K562 (cell line): ENCODE data around the gene VWF. TPM values are rescaled to one million over a fixed set of nuclear protein-coding genes. Genes with fewer than 3 reads are reported as not detected.

Experiments
- ATAC-seq: fragments of 200-7000 bp; cut with Tn5 transposase; 3 replicates; pipeline ENCODE4 v1.9.1; 2020; ENCODE audit warnings: moderate library complexity
- BruUV-seq: library from RNA; stranded (reverse); fragments of 400-500 nt; replicated peaks from 2 replicates; lab custom pipeline; 2021; lab: Mats Ljungman, UMichigan
- CTCF ChIA-PET: fragments of 300-600 bp; formaldehyde crosslinking; extraction: SDS; loops from one replicate; lab custom pipeline; 2021; ENCODE audit warnings: low intra/inter-chr PET ratio; lab: Yijun Ruan, JAX
- POLR2A ChIA-PET: fragments of 300-600, 350-650 bp; sonication (Branson Sonifier 250); formaldehyde crosslinking; extraction: SDS; loops from one replicate; lab custom pipeline; 2021; ENCODE audit warnings: antibody characterized with exemption, inconsistent platforms; lab: Yijun Ruan, JAX
- DNase-seq, 4 experiments: peaks; one replicate each; pipeline versions ENCODE4 v3.0.0 to v3.0.0-alpha.2; 2011 to 2018; ENCODE audit warnings: low spot score in 3 of 4, mixed read lengths in 3 of 4; ENCODE audit errors: extremely low read depth in 1 of 4
- FAIRE-seq: peaks from 2 replicates; lab custom pipeline; 2011; peaks lifted over from hg19 to GRCh38; lab: Jason Lieb, UNC
- H2AFZ ChIP-seq: 2 replicates; pipeline ENCODE4 v1.6.0; 2011; ENCODE audit warnings: low read depth, low read length, control low read depth, inconsistent platforms
- H3K27ac ChIP-seq: fragments of 200-600 bp; 3 replicates; pipeline ENCODE4 v1.8.0; 2011; ENCODE audit warnings: low read depth, mild to moderate bottlenecking, control low read depth, inconsistent platforms, low read length, moderate library complexity, mixed read lengths; ENCODE audit errors: extremely low read depth
- H3K27me3 ChIP-seq, 2 experiments: fragments of 300-600 bp in 1 of 2; 2 replicates in 1 of 2; 3 replicates in 1 of 2; pipeline versions ENCODE4 v1.6.0 to v1.8.0; 2011; ENCODE audit warnings: inconsistent platforms in 2 of 2, low read length in 2 of 2, mild to moderate bottlenecking in 1 of 2, mixed read lengths in 1 of 2, moderate library complexity in 1 of 2; ENCODE audit not compliant: control insufficient read depth in 2 of 2, insufficient read depth in 2 of 2
- H3K36me3 ChIP-seq: fragments of 300-600 bp; 3 replicates; pipeline ENCODE4 v1.8.0; 2011; ENCODE audit warnings: mild to moderate bottlenecking, low read length, inconsistent platforms; ENCODE audit not compliant: control insufficient read depth, insufficient read depth
- H3K4me1 ChIP-seq, 2 experiments: fragments of 200-600 bp in 1 of 2; replicated peaks in 1 of 2; 2 replicates in 1 of 2; 3 replicates in 1 of 2; pipeline versions ENCODE4 v1.5.1 to v1.8.0; 2011; ENCODE audit warnings: inconsistent platforms in 2 of 2, low read length in 2 of 2, mild to moderate bottlenecking in 1 of 2, mixed read lengths in 1 of 2, moderate library complexity in 1 of 2; ENCODE audit not compliant: control insufficient read depth in 2 of 2, insufficient read depth in 2 of 2
- H3K4me2 ChIP-seq: 2 replicates; pipeline ENCODE4 v1.6.1; 2011; ENCODE audit warnings: low read length, control low read depth, inconsistent platforms, mixed read lengths; ENCODE audit not compliant: insufficient read depth
- H3K4me3 ChIP-seq: fragments of 200-600 bp; sonication (generic), shearing (Covaris generic); 2 replicates; pipeline ENCODE4 v1.5.1; 2016; ENCODE audit warnings: control low read depth, inconsistent platforms
- H3K79me2 ChIP-seq: fragments of 200-600 bp; 3 replicates; pipeline ENCODE4 v1.8.0; 2011; ENCODE audit warnings: low read length, inconsistent platforms; ENCODE audit not compliant: control insufficient read depth, insufficient read depth
- H3K9ac ChIP-seq, 2 experiments: 2 replicates each; pipeline versions ENCODE4 v1.6.0 to v1.6.1; 2011; ENCODE audit warnings: low read depth in 2 of 2, low read length in 2 of 2, control low read depth in 1 of 2, inconsistent platforms in 1 of 2, mild to moderate bottlenecking in 1 of 2, mixed read lengths in 1 of 2; ENCODE audit not compliant: insufficient read depth in 1 of 2
- H3K9me1 ChIP-seq: one replicate; pipeline ENCODE4 v1.6.0; 2011; ENCODE audit warnings: inconsistent platforms, mild to moderate bottlenecking, low read length, moderate library complexity; ENCODE audit not compliant: control insufficient read depth, insufficient read depth
- H3K9me3 ChIP-seq: replicated peaks from 2 replicates; pipeline ENCODE4 v1.5.1; 2011; ENCODE audit warnings: low read depth, low read length, inconsistent platforms; ENCODE audit not compliant: control insufficient read depth, insufficient read depth
- H4K20me1 ChIP-seq: replicated peaks from 2 replicates; pipeline ENCODE4 v1.6.1; 2011; ENCODE audit warnings: low read length, inconsistent platforms, mixed read lengths; ENCODE audit not compliant: control insufficient read depth, insufficient read depth
- BMI1 ChIP-seq: fragments of 150-350 bp; IDR thresholded peaks from 2 replicates; pipeline ENCODE4 v1.6.1; 2014; ENCODE audit warnings: low read length
- MCM5 ChIP-seq: fragments of 450-650 bp; IDR thresholded peaks from 2 replicates; pipeline ENCODE4 v1.6.1; 2016; ENCODE audit warnings: low read depth
- MTA3 ChIP-seq: fragments of 450-650 bp; formaldehyde crosslinking; IDR thresholded peaks from 2 replicates; pipeline ENCODE4 v1.6.1; 2017; ENCODE audit warnings: mild to moderate bottlenecking, borderline replicate concordance
- PRPF4 ChIP-seq: fragments of 200-400 bp; formaldehyde crosslinking; IDR thresholded peaks from one replicate; pipeline ENCODE4 v1.6.1; 2017; ENCODE audit warnings: low read length, low read depth, mild to moderate bottlenecking; ENCODE audit not compliant: insufficient read depth, poor library complexity, severe bottlenecking
- SREBF2 ChIP-seq: sonication (generic); formaldehyde crosslinking; IDR thresholded peaks from 2 replicates; pipeline ENCODE4 v1.4.0; 2020; ENCODE audit warnings: mild to moderate bottlenecking, missing genetic modification reagents
- TAF15 ChIP-seq: fragments of 200-400 bp; formaldehyde crosslinking; IDR thresholded peaks from 2 replicates; pipeline ENCODE4 v1.6.1; 2017; ENCODE audit warnings: mild to moderate bottlenecking, low read depth, low read length, moderate library complexity
- TCF7 ChIP-seq: sonication (generic); IDR thresholded peaks from 2 replicates; pipeline ENCODE4 v1.6.1; 2016; ENCODE audit warnings: antibody characterized with exemption, borderline replicate concordance
- ZNF24 ChIP-seq: fragments of 450-650 bp; IDR thresholded peaks from 2 replicates; pipeline ENCODE4 v1.6.1; 2016
- ZNF561 ChIP-seq: fragments of 450-650 bp; formaldehyde crosslinking; conservative IDR thresholded peaks from 2 replicates; pipeline ENCODE4 v1.4.0; 2020; ENCODE audit warnings: mild to moderate bottlenecking, moderate library complexity
- WGBS: fragments of 100-300 bp; shearing (Covaris generic); methylation state at CpG from one replicate; pipeline ENCODE4 v1.1.6; 2016; ENCODE audit warnings: low coverage, mixed read lengths; ENCODE audit not compliant: insufficient coverage; ENCODE audit errors: missing lambda C conversion rate; 5-methylcytosine and 5-hydroxymethylcytosine counted together
- in situ Hi-C: fragments of 300-500 bp; cut with MboI; formaldehyde crosslinking; loops from 4 replicates; pipeline ENCODE4 v1.15.0; 2018; ENCODE audit warnings: inconsistent platforms, mixed read lengths
- intact Hi-C: fragments of 100-400 bp; cut with micrococcal nuclease; formaldehyde crosslinking; loops from 2 replicates; pipeline ENCODE4 v1.14.2; 2022
- polyA plus RNA-seq, 8 experiments: library from polyadenylated mRNA; depleted of rRNA in 4 of 8; stranded (reverse) in 5 of 8; unstranded in 3 of 8; fragments of >200 nt; fragmentation: Nextera tagmentation in 2 of 8; fragmentation: Illumina TruSeq in 1 of 8; extraction: Ambion mirVana in 2 of 8; extraction: Trizol in 1 of 8; gene quantifications; 2 replicates each; pipeline versions ENCODE4 v1.2.1 to v1.2.3, GENCODE V29; 2011 to 2014; ENCODE audit warnings: inconsistent platforms in 1 of 8, missing spikeins in 1 of 8
- total RNA-seq, 7 experiments: library from RNA; depleted of rRNA in 6 of 7; stranded (reverse); fragments of >200 nt in 6 of 7; fragmentation: Illumina TruSeq in 2 of 7; extraction: Trizol in 2 of 7; gene quantifications; 2 replicates each; pipeline versions ENCODE4 v1.2.1 to v1.2.3, GENCODE V29; 2011 to 2021; ENCODE audit warnings: low replicate concordance in 1 of 7

The VWF gene
- total and polyA plus RNA-seq, 9 of the 15 experiments (the other 6 are each of a cell fraction or from before 2014, with no cell fraction given), result 0.53 TPM; not detected in 8

GRCh38 chr12:6088921-6089747 lies 35.3 kb downstream of the VWF start:
- no peaks in the 10 kb centered on the region for H4K20me1 ChIP-seq
- no peak for FAIRE-seq
- H3K9me3 ChIP-seq, result no peaks in the 10 kb centered on the region
- no peak for ATAC-seq
- H3K4me1 ChIP-seq, result no peaks in the 10 kb centered on the region
- no peaks in the 10 kb centered on the region for H3K36me3 ChIP-seq
- H3K9me1 ChIP-seq, result no peaks in the 10 kb centered on the region
- WGBS, result 2% methylated on average over 15 of the region's 15 CpGs
- DNase-seq, result no peak
- no TSS peak for BruUV-seq
- peaks cover 12 to 46% of the 10 kb centered on the region in 2 experiments; a peak in 4 of 5 replicates for H3K27me3 ChIP-seq
- H3K4me2 ChIP-seq, result no peak overlapping the region
- ChIA-PET CTCF (no interaction called here), POLR2A (no interaction called here)
- no peak overlapping the region for H3K9ac ChIP-seq
- no peak overlapping the region for H2AFZ ChIP-seq
- in situ Hi-C loops, result no loop called here
- intact Hi-C loops, result no loop called here
- no peak overlapping the region for H3K4me3 ChIP-seq
- no peak for TF ChIP-seq MTA3
- no peak for TF ChIP-seq MCM5
- no peak for TF ChIP-seq PRPF4
- TF ChIP-seq BMI1, result no peak
- no peak for TF ChIP-seq TCF7
- no peak for TF ChIP-seq SREBF2 (CRISPR knock-in tag)
- TF ChIP-seq ZNF24, result no peak
- TF ChIP-seq ZNF561 (CRISPR knock-in tag), result no peak
- TF ChIP-seq TAF15, result no peak
- no peaks in the 10 kb centered on the region for H3K79me2 ChIP-seq
- no peak overlapping the region for H3K27ac ChIP-seq
